Measurements from ENCODE around the gene APOL2.
"Not testable (repeated sequence)": the region's sequence is repeated elsewhere in the genome, so short reads cannot be mapped to it uniquely, and the experiment has no call there.

APOL2 gene

DNA sequence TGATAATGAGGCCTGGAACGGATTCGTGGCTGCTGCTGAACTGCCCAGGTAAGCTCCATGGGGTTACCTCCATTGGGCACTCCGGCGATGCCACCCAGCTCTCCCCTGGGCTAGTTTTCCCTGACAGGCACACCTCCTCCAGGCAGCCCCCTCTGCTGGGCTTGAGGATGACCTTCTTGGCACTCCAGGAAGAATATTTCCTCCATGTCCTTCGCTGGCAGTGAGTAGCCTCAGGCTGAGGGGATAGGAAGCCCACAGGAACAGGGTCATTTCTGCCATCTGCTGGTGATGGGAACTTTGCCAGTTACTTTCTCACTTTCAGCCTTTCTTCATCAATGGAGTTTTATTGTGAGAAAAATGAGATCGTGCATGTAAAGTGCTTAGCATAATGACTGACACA lies 22.3 kb upstream of the APOL2 start:
- DNase-seq, result not testable (repeated sequence)

- DNase-seq, result no peak
These were observed 20.4 kb upstream of the APOL2 start for GRCh38 chr22:36259615-36260300.

- DNase-seq, result peak; percentile 35
These were observed 19.6 kb upstream of the APOL2 start for GRCh38 chr22:36258701-36259614.

GRCh38 chr22:36257948-36258670 lies 18.8 kb upstream of the APOL2 start:
- DNase-seq, result no peak

GRCh38 chr22:36257308-36257707 lies 18.0 kb upstream of the APOL2 start:
- DNase-seq, result no peak

DNA sequence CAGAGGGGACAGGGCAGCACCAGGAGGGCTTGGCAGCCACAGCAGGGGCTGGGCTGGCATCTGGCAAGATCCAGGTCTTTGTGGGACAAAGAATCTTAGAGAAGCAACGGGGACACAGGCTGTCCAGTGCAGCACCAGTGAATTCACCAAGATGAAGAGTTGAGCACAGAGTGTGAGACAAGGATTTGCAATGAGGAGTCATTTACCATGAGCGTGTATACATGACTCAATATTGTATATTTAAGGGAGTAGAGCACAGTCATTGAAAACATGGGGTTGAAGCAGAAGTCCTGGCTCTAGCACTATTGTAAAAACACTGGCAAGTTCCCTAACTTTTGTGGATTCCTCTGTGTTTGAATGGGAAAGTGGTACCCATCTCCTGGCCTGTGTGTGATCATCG lies 17.2 kb upstream of the APOL2 start:
- no peak for DNase-seq

DNA sequence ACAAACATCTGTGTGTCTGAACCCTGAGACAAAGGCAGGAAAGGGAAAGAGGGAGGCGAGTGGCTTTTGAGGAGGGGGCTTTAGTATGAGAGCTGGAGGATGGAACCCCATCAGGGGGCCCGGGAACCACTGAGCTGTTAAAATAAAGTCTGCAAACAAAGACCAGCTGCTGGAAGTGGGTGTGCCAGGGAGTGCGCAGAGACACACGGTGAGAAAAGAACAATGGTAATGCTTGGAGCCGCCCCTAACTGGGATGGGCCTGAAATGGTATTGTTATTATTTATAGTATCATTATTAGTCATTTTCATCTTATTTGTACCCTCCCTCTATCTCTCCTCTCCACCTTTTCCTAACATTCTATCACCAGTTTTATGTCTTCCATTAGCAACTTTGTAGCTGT lies 16.2 kb upstream of the APOL2 start:
- not testable (repeated sequence) for DNase-seq

DNA sequence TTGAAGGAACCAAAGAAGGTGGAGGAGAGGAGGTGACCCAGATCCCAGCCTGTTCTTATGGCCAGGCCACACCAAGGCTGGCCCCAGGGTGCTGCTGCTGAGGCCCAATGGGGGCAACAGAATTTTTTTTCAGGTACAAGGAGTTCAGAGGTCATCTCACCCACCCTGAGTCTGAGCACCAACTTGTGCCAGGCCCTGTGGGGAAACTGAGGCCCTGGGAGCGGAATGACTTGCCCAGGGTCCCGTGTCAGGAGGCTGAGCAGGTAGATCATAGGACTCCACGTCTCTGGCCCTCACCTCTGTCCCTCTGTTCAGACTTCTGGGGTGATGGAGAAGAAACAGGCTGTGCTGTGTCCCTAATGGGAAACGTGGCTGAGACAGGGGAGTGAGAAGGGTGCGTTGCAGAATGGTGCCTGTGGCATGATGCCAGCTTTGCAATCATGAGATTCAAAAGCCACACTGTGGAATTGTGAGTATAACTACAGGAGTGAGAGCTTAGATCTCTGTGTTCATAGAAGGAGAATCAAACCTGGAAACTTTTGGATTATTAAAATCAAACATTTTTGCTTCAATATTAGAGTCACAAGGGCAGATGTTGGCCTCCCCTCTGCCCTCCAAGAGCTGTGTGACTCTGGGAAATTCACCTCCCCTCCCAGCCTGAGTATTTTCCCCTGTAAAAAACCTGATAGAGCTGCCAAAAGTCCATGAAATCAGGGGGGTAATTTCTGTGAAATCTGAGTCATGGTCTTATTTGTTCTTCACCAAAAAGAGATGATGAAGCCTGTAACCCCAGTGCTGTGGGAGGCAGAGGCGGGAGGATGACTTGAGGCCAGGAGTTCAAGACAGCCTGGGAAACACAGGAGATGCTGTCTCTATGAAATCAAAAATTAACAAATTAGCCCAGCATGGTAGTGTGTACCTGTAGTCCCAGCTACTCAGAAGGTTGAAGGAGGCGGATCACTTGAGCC lies 14.5 kb upstream of the APOL2 start:
- DNase-seq, result peak; percentile 46

DNA sequence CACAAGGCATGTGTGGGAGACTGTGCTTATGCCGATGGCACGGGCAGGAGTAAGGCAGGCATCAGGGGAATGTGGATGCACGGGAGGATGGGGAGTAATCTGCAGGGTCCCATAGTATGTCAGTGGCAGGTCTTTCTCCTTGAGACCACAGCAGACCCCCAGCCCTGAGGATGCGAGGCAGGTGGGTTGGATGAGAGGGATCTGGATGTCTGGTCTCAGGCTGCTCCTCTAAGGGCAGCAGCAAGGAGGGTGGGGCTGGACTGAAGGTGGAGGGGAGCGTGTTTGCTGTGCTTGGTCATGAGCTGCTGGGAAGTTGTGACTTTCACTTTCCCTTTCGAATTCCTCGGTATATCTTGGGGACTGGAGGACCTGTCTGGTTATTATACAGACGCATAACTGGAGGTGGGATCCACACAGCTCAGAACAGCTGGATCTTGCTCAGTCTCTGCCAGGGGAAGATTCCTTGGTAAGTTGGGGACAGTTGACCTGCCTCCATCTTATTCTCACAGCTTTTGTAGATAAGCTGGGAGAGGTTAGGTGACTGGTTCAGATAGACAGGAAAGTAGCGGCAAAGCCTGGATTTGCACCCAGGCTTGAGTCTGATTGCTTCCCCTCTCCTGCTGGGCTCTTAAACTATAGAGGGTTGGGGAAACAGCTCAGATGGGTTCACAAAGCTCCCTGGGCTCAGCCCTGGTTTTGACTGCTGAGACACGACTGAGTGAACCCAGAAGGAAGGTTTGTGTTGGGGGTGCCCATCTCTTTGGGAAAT lies 13.6 kb upstream of the APOL2 start, which contains the start of gene APOL1:
APOL1 (plus strand) TSS at position 380 of the 769 bp plus-strand sequence. CDS start 1,823 bp downstream, outside the sequence.
- DNase-seq, result peak; percentile 54

GRCh38 chr22:36251979-36252608 lies 12.8 kb upstream of the APOL2 start:
- DNase-seq, result not testable (repeated sequence)

DNA sequence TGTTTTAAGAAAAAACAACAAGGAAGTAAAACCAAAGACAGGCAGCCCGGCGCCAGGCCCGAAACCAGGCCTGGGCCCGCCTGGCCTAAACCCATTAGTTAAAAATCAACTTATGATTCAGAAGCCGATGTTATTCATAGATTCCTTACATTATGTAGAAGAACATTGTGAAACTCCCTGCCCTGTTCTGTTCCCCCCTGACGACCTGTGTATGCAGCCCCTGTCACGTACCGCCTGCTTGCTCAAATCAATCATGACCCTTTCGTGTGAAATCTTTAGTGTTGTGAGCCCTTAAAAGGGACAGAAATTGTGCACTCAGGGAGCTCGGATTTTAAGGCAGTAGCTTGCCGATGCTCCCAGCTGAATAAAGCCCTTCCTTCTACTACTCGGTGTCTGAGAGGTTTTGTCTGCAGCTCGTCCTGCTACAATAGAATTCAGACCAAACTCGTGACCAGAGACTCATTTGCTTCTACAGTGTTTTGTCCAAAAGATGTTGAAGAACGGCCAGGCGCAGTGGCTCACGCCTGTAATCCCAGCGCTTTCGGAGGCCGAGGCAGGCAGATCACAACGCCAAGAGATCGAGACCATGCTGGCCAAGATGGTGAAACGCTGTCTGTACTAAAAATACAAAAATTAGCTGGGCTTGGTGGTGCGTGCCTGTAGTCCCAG lies 11.1 kb upstream of the APOL2 start:
- not testable (repeated sequence) for DNase-seq

DNA sequence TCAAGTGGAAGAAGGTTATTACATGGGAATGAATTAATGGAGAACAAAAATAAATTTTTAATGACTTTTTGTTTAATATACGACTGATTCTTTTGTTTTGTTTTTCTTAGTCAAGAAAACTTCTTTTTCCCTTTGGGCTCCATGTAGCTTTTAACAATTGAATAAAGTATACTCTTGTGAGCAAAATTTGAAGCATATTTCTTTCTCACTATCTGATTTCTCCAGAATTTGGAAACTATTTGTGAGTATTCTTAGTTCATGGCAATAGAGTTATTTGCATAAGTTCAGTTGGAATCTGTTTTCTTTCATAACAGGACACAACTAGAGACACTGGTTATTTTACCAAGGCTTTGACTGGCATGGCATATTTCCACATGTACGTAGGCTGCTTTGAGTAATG lies 9.8 kb upstream of the APOL2 start:
- no peak for DNase-seq

DNA sequence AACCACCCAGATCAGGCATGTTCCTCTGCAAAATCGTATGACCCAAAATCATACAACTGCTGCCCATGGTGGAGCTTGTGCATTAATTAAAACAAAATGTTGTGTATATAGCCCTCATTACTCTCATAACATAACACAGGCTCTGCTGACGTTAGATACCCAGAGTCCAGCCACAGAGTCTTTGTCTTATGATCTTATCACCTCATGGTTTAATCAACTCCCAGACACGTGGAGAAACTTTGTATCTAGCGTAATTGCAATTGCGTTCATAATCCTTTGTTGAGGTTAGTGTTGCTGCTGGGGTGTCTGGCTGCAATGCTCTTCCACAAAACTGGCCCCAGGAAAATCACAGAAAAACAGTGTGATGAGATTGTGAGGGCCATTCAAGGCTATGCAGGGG lies 8.6 kb upstream of the APOL2 start:
- DNase-seq, result no peak

- no peak for DNase-seq
These were observed 7.4 kb upstream of the APOL2 start for GRCh38 chr22:36246718-36247117.

GRCh38 chr22:36245805-36246356 lies 6.6 kb upstream of the APOL2 start:
- no peak for DNase-seq

- no peak for DNase-seq
These were observed 5.4 kb upstream of the APOL2 start for GRCh38 chr22:36244522-36245391.

- no peak for DNase-seq
These were observed 4.7 kb upstream of the APOL2 start for GRCh38 chr22:36243986-36244385.

DNA sequence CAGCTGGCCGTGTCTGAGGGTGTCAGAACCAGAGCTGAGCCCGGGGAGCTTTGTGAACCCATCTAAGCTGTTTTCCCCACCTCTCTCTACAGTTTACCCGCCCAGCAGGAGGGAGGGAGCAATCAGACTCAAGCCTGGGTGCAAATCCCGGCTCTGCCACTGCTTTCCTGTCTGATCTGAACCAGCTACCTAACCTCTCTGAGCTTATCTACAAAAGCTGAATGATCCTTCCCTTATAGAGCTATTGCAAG lies 252 bp downstream of the APOL2 start:
- DNase-seq, result no peak
